Stimulated activated naive B cell treated with anti-CD40 and anti-IgM and Interleukin-4, amounts not matched to agents 10 μg/mL and 1 μg/mL and 100 μg/mL, for 72 hours (primary cell): ENCODE results near the gene SEPTIN14.
"Not testable (repeated sequence)": the region's sequence is repeated elsewhere in the genome, so short reads cannot be mapped to it uniquely, and the experiment has no call there.

Experiments used
- ATAC-seq, 2 donors: fragments of 150-1000 bp; cut with Tn5 transposase; replicated peaks; 2 replicates each; pipeline ENCODE4 v1.10.0; 2021; ENCODE audit warnings: moderate library complexity in 1 of 2
- DNase-seq: peaks from one replicate; pipeline ENCODE4 v3.0.0; 2021
- H3K27ac Mint-ChIP-seq: one replicate; pipeline ENCODE4 v1.8.0; 2022; ENCODE audit warnings: mild to moderate bottlenecking, mixed read lengths
- H3K27me3 Mint-ChIP-seq, 2 donors: one replicate each; pipeline ENCODE4 v1.8.0; 2022; ENCODE audit warnings: mixed read lengths in 2 of 2
- H3K36me3 Mint-ChIP-seq, 2 donors: one replicate each; pipeline ENCODE4 v1.8.0; 2022; ENCODE audit warnings: mixed read lengths in 2 of 2, mild to moderate bottlenecking in 1 of 2
- H3K4me1 Mint-ChIP-seq, 2 donors: one replicate each; pipeline ENCODE4 v1.8.0; 2022; ENCODE audit warnings: mixed read lengths in 2 of 2, mild to moderate bottlenecking in 1 of 2
- H3K4me3 Mint-ChIP-seq, 2 donors: one replicate each; pipeline ENCODE4 v1.8.0; 2022; ENCODE audit warnings: mild to moderate bottlenecking in 2 of 2, mixed read lengths in 2 of 2, moderate library complexity in 1 of 2
- H3K9me3 Mint-ChIP-seq, 2 donors: one replicate each; pipeline ENCODE4 v1.8.0; 2022; ENCODE audit warnings: mixed read lengths in 2 of 2, mild to moderate bottlenecking in 1 of 2

Gene SEPTIN14

DNA sequence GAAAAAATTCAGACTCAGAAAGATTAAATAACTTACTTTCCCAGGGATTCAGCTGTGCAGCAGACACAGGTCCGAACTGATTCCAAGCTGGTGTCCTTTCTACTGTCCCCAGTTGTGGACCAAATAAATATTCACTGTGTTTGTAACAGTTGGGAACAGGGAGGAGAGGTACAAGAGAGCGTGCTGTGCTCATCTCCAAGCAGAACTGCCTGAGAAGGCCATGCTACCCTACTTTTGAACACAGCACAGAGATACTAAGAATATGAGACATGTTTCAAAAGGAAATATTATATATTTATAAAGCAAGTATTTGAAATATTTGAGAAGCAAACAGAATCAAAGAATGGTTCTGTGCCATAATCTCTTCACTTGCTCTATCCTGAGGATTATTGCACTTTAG lies at the start of gene SEPTIN14:
Gene SEPTIN14 (minus strand): TSS at position 101 of the 400 bp plus-strand sequence. CDS start 756 bp downstream, outside the sequence.
- DNase-seq, H3K4me1 Mint-ChIP-seq, H3K27me3 Mint-ChIP-seq: not testable (repeated sequence)

GRCh38 chr7:55903985-55904759 lies 41.6 kb upstream of the SEPTIN14 start:
- no peaks in the 10 kb centered on the region for H3K27me3 Mint-ChIP-seq
- peaks cover 6 to 7% of the 10 kb centered on the region in 2 donors for H3K4me1 Mint-ChIP-seq
- H3K9me3 Mint-ChIP-seq = peaks cover 5% of the 10 kb centered on the region in 2 donors
- H3K4me3 Mint-ChIP-seq = peak overlapping the region in 1 of 2 donors; percentile 27
- peaks cover 12 to 15% of the 10 kb centered on the region in 2 donors for H3K36me3 Mint-ChIP-seq
- ATAC-seq (peak; percentile 99 to 100), DNase-seq (peak; percentile 27)
- peak overlapping the region; percentile 87 for H3K27ac Mint-ChIP-seq

More for the DNA sequence above, at the start of gene SEPTIN14:
- not testable (repeated sequence) for H3K9me3 Mint-ChIP-seq, H3K4me3 Mint-ChIP-seq, H3K36me3 Mint-ChIP-seq, H3K27ac Mint-ChIP-seq, ATAC-seq

DNA sequence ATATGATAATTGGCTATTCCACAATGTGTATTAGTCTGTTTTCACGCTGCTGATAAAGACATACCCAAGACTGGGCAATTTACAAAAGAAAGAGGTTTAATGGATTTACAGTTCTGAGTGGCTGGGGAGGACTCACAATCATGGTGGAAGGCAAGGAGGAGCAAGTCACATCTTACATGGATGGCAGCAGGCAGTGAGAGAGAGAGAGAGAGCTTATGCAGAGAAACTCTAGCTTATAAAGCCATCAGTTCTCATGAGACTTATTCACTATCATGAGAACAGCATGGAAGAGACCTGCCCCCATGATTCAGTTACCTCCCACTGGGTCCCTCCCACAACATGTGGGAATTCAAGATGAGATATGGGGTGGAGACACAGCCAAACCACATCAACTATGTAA lies 38.5 kb upstream of the SEPTIN14 start:
- not testable (repeated sequence) for H3K4me3 Mint-ChIP-seq, H3K9me3 Mint-ChIP-seq, H3K27ac Mint-ChIP-seq, DNase-seq, H3K27me3 Mint-ChIP-seq, H3K4me1 Mint-ChIP-seq, ATAC-seq
- peaks cover 7 to 14% of the 10 kb centered on the region in 2 donors for H3K36me3 Mint-ChIP-seq

DNA sequence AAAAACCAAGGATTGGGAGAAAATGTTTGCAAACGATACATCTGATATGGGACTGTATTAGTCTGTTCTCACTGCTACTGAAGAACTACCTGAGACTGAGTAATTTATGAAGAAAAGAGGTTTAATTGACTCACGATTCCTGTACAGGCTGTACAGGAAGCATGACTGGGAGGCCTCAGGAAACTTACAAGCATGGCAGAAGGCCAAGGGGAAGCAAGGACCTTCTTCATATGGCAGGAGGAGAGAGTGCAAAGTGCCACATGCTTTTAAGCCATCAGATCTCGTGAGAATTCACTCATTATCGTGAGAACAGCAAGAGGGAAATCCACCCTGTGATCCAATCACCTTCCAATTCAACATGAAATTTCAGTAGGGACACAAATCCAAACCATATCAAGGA lies 35.7 kb upstream of the SEPTIN14 start:
- no peak for DNase-seq
- H3K4me1 Mint-ChIP-seq = peaks cover 0 to 1% of the 10 kb centered on the region in 2 donors

DNA sequence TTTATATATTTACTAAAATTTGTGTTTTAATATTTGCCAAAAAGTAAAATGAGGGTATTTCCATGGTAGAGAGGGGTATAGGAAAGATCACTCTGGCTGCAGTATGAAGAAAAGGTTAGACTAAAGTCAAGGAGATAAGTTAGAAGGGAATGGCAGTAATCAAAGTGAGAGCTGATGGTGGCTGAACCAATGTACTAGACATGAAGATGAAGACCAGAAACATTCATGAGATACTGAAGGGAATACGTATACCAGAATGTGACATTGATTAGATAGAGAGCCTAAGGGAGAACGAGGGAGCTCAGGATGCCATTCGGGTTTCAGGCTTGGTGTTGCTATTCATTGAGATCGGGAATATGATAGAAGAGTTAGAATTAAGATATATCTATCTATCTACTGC lies 32.5 kb upstream of the SEPTIN14 start:
- Mint-ChIP-seq H3K9me3 (no peaks in the 10 kb centered on the region), H3K4me3 (no peak overlapping the region), H3K4me1 (peaks cover 0 to 1% of the 10 kb centered on the region in 2 donors), H3K27me3 (no peaks in the 10 kb centered on the region), H3K27ac (no peak overlapping the region), H3K36me3 (peaks cover 0 to 5% of the 10 kb centered on the region in 2 donors)
- DNase-seq (no peak), ATAC-seq (no peak)

More for the DNA sequence above, 35.7 kb upstream of the SEPTIN14 start:
- Mint-ChIP-seq H3K36me3 (peaks cover 7 to 14% of the 10 kb centered on the region in 2 donors), H3K27me3 (no peaks in the 10 kb centered on the region), H3K27ac (no peak overlapping the region), H3K4me3 (no peak overlapping the region), H3K9me3 (peaks cover 5% of the 10 kb centered on the region in 2 donors)
- ATAC-seq = no peak

- no peaks in the 10 kb centered on the region for H3K9me3 Mint-ChIP-seq
- no peak overlapping the region for H3K4me3 Mint-ChIP-seq
- H3K27ac Mint-ChIP-seq = no peak overlapping the region
- ATAC-seq = no peak
- H3K36me3 Mint-ChIP-seq = peaks cover 0 to 5% of the 10 kb centered on the region in 2 donors
- H3K27me3 Mint-ChIP-seq = no peaks in the 10 kb centered on the region
- no peak for DNase-seq
- H3K4me1 Mint-ChIP-seq = peaks cover 0 to 1% of the 10 kb centered on the region in 2 donors
Measured at GRCh38 chr7:55893940-55894339, 31.4 kb upstream of the SEPTIN14 start.

DNA sequence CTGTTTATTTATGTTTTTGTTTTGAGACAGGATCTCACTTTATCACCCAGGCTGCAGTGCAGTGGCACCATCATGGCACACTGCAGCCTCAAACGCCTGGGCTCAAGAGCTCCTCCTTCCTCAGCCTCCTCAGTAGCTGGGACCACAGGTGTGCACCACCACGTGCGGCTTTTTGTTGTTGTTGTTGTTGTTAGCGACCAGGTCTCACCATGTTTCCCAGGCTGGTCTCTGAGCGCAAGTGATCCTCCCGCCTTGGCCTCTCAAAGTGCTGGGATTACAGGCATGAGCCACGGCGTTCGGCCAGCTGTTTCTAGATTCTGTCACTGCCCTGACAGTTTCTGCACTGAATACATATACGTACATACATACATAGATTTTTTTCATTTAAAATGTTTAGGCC lies 25.8 kb upstream of the SEPTIN14 start:
- peak overlapping the region; percentile 78 to 94 for H3K4me3 Mint-ChIP-seq
- not testable (repeated sequence) for DNase-seq, H3K27me3 Mint-ChIP-seq, H3K9me3 Mint-ChIP-seq, ATAC-seq, H3K36me3 Mint-ChIP-seq
- peaks cover 0 to 11% of the 10 kb centered on the region in 2 donors for H3K4me1 Mint-ChIP-seq
- peak overlapping the region; percentile 72 for H3K27ac Mint-ChIP-seq

- ATAC-seq (no peak), DNase-seq (no peak)
- peak overlapping the region; percentile 78 to 94 for H3K4me3 Mint-ChIP-seq
- peaks cover 0 to 5% of the 10 kb centered on the region in 2 donors for H3K27me3 Mint-ChIP-seq
- H3K27ac Mint-ChIP-seq = peak overlapping the region; percentile 72
- H3K9me3 Mint-ChIP-seq = no peaks in the 10 kb centered on the region
- peaks cover 0 to 11% of the 10 kb centered on the region in 2 donors for H3K4me1 Mint-ChIP-seq
- no peaks in the 10 kb centered on the region for H3K36me3 Mint-ChIP-seq
Measured at GRCh38 chr7:55887821-55888247, 25.3 kb upstream of the SEPTIN14 start.

DNA sequence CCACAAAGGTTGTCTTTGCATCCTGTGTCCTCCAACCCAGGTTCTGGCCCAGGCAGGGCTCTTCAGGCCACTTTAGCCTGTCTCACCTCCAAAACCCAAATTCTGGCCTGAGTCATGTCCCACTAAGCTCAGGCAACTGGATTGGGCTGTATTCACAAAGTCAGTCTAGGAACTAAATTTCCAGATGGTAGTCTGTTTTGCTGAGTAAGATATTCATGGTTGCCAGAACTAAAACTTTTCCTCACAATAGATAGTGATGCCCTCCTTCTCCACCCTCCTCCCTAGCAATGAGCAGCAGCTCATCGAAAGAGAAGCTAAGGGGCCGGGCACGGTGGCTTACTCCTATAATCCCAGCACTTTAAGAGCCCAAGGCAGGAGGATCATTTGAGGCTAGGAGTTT lies 21.8 kb upstream of the SEPTIN14 start:
- no peaks in the 10 kb centered on the region for H3K36me3 Mint-ChIP-seq
- no peaks in the 10 kb centered on the region for H3K9me3 Mint-ChIP-seq
- no peak overlapping the region for H3K4me3 Mint-ChIP-seq
- H3K27ac Mint-ChIP-seq = no peak overlapping the region
- no peak for ATAC-seq
- H3K27me3 Mint-ChIP-seq = peaks cover 0 to 5% of the 10 kb centered on the region in 2 donors
- H3K4me1 Mint-ChIP-seq = peaks cover 0 to 11% of the 10 kb centered on the region in 2 donors
- DNase-seq = no peak

GRCh38 chr7:55878691-55879090 lies 16.1 kb upstream of the SEPTIN14 start:
- no peaks in the 10 kb centered on the region for H3K4me1 Mint-ChIP-seq
- no peaks in the 10 kb centered on the region for H3K9me3 Mint-ChIP-seq
- no peak overlapping the region for H3K4me3 Mint-ChIP-seq
- H3K36me3 Mint-ChIP-seq = no peaks in the 10 kb centered on the region
- peaks cover 0 to 1% of the 10 kb centered on the region in 2 donors for H3K27me3 Mint-ChIP-seq
- DNase-seq (no peak), ATAC-seq (no peak)
- no peak overlapping the region for H3K27ac Mint-ChIP-seq

DNA sequence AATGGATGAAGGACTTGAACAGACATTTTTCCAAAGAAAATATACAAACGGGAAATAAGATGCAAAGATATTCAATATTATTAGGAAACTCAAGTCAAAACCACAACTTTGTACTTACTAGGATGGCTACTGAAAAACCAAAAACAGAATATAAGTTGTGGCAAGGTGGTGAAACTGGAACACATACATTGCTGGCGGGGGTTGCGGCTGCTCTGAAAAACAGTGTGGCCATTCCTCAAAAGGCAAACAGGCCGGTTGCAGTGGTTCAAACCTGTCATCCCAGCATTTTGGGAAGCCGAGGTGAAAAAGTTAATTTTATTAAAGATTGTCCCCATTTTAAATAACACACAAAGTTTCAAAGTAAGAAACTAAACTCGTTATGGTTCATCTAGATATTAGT lies 14.8 kb upstream of the SEPTIN14 start:
- H3K27ac Mint-ChIP-seq = no peak overlapping the region
- no peak for ATAC-seq

DNA sequence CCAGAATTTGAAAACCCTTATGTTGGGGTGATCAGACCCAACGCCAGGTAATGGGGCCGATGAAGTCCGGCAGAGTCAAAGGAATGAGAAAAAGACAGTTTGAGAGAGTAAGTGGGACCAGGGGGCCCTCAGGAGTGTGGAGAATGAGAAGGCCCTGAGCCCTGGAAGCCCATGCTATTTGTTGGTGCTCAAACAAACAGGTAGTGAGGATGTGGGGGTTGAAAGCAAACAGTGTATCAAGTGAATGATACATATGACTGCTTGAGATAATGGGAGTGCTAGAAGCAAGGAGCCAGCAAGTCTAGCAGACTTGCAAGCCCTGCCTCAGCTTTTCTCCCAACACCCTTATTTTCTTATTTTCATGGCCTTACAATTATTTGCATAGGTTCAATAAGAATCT lies 11.2 kb upstream of the SEPTIN14 start:
- no peaks in the 10 kb centered on the region for H3K36me3 Mint-ChIP-seq
- no peak for DNase-seq
- ATAC-seq = no peak
- peaks cover 4 to 6% of the 10 kb centered on the region in 2 donors for H3K27me3 Mint-ChIP-seq
- no peak overlapping the region for H3K27ac Mint-ChIP-seq
- H3K4me3 Mint-ChIP-seq = no peak overlapping the region
- H3K4me1 Mint-ChIP-seq = no peaks in the 10 kb centered on the region
- H3K9me3 Mint-ChIP-seq = no peaks in the 10 kb centered on the region

More for the DNA sequence above, 14.8 kb upstream of the SEPTIN14 start:
- DNase-seq = no peak
- no peak overlapping the region for H3K4me3 Mint-ChIP-seq
- H3K9me3 Mint-ChIP-seq = no peaks in the 10 kb centered on the region
- H3K4me1 Mint-ChIP-seq = no peaks in the 10 kb centered on the region
- no peaks in the 10 kb centered on the region for H3K27me3 Mint-ChIP-seq
- no peaks in the 10 kb centered on the region for H3K36me3 Mint-ChIP-seq

DNA sequence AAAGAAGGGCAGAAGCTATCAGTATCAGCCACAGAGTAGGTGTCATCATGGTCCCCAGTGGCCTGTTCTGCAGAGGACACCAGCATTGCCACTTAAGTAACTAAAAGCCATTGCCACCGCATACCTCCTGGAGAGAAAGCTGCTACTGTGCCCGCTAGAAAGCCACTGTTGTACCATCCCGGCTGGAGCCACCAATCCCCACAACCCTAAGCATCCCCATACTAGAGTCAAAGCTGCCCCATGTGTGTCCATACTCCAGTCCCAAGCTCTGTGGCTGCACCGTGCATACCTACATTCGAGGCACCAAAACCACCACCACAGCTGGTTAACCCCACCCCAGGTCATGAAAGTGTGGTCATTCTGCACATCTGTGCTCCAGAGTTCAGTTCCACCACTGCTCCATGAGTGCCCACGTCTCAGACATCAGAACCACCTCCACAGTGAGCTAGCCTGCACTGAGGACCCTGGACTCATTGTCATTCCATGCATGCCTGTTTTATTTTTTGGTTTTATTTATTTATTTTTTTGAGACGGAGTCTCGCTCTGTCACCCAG lies 9.5 kb upstream of the SEPTIN14 start:
- Mint-ChIP-seq H3K27me3 (peaks cover 4 to 6% of the 10 kb centered on the region in 2 donors), H3K9me3 (peaks cover 3 to 4% of the 10 kb centered on the region in 2 donors), H3K27ac (no peak overlapping the region)

DNA sequence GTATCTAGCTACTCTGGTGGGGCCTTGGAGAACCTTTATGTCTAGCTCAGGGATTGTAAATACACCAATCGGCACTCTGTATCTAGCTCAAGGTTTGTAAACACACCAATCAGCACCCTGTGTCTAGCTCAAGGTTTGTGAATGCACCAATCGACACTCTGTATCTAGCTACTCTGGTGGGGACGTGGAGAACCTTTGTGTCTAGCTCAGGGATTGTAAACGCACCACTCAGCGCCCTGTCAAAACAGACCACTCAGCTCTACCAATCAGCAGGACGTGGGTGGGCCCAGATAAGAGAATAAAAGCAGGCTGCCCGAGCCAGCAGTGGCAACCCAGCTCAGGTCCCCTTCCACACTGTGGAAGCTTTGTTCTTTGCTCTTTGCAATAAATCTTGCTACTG lies 6.4 kb upstream of the SEPTIN14 start:
- not testable (repeated sequence) for H3K4me1 Mint-ChIP-seq, H3K27me3 Mint-ChIP-seq, ATAC-seq, H3K9me3 Mint-ChIP-seq, H3K36me3 Mint-ChIP-seq, H3K4me3 Mint-ChIP-seq, H3K27ac Mint-ChIP-seq, DNase-seq

More for the DNA sequence above, 9.5 kb upstream of the SEPTIN14 start:
- no peaks in the 10 kb centered on the region for H3K4me1 Mint-ChIP-seq
- no peak overlapping the region for H3K4me3 Mint-ChIP-seq
- DNase-seq (no peak), ATAC-seq (no peak)
- H3K36me3 Mint-ChIP-seq = no peaks in the 10 kb centered on the region

DNA sequence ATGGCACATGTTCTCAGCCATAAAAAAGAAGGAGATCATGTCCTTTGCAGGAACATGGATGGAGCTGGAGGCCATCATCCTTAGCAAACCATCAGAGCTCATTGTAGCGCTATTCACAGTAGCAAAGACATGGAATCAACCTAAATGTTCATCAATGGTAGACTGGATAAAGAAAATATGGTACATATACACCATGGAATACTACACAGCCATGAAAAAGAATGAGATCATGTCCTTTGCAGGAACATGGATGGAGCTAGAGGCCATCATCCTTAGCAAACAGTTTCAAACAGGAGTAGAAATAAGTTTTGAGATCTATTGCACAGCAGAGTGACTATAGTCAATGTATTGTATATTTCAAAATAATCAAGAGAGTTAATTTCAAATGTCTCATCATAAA lies 17.4 kb downstream of the SEPTIN14 start:
- not testable (repeated sequence) for DNase-seq, H3K9me3 Mint-ChIP-seq, H3K4me3 Mint-ChIP-seq, ATAC-seq, H3K36me3 Mint-ChIP-seq, H3K4me1 Mint-ChIP-seq, H3K27me3 Mint-ChIP-seq, H3K27ac Mint-ChIP-seq
